Activated naive CD8-positive, alpha-beta T cell treated with anti-CD3 and anti-CD28 coated beads, Interleukin-2, amount 50 U/mL, for 16 hours (primary cell): ENCODE measurements around the gene EBI3.
A peak's percentile ranks its signal among the peaks of the same experiment; 100 is the strongest.
"Not testable (repeated sequence)": the region's sequence is repeated elsewhere in the genome, so short reads cannot be mapped to it uniquely, and the experiment has no call there.

Source experiments
- DNase-seq: peaks from one replicate; pipeline ENCODE4 v3.0.0-alpha.2; 2020; ENCODE audit warnings: low read depth, low spot score

EBI3 gene

DNA sequence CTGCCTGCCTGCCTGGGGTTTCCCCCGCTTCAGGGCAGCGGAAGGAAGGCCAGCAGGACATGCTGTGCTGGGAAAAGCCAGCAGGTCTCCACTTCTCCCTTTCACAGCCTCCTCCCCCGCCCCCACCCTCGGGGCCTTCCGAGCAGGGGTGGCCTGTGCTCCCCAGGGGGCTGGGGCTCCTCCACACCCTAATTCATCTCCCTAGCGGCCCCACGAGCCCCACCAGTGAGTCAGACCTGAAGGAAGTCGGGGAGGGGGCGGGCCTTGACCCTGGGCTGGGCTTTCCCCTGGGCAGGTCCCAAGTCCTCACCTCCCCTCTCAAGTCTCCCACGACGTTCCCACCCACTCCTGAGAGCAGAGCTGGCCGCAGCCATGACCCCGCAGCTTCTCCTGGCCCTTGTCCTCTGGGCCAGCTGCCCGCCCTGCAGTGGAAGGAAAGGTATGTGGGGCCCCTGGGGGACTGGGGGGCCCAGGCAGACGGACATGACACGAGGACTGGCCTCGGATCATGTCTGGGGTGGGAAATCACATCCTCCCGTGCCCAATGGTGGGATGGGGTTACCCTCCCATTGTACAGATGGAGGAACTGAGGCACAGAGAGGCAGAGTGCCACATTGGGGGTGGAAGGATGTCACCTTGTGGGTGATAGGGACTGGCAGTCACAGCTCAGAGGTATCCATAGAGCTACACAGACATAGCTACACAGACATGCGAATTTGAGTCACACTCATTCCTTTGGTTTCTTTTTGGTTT is at the start of gene EBI3:
TSS of gene EBI3 (plus strand) at position 345 of the 753 bp plus-strand sequence. CDS start at position 373, 28 bp downstream.
- DNase-seq: no peak

- no peak for DNase-seq
Measured at GRCh38 chr19:4181053-4181508, 48.2 kb upstream of the EBI3 start.

DNA sequence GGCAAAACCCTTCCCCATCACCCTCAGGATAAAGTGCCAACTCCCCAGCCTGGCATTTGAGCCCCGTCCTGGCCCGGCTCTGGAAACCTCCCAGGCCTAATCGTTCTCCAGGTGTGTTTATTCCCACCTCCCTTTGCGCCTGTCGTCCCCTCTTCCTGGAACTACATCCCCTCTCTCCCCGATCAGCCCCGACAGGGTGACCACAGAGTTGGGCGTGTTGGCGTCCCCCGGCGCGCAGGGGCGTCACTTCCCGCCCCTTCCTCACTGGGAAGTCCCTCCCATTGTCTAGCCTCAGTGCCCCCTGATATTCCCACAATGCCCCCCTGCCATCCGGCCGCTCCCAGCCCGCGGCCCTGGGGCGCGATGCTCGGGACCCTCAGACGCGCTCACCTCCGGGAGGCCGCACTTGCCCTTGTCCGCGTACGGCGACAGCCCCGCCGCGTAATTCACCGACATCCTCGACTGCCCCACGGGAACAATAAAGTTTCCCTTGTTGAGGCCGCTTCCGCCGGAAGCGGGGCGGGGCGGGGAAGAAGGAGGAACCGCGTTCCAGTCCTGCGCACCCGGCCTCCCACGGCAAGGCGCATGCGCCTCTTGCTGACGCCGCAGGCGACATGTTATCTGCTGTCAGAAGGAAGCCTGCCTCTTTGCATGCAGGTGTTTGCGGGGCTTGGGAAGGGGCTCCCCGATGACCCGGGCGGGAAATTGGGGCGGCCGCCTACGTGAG is 47.1 kb upstream of the EBI3 start, which contains the start of the genes ANKRD24 and SIRT6:
TSS of gene ANKRD24 (plus strand) at position 606 of the 727 bp plus-strand sequence. CDS start 3,737 bp downstream, outside the sequence.
TSS of gene SIRT6 (minus strand) at position 480 of the 727 bp plus-strand sequence. CDS start at position 456, 24 bp downstream.
- peak; percentile 92 for DNase-seq

DNA sequence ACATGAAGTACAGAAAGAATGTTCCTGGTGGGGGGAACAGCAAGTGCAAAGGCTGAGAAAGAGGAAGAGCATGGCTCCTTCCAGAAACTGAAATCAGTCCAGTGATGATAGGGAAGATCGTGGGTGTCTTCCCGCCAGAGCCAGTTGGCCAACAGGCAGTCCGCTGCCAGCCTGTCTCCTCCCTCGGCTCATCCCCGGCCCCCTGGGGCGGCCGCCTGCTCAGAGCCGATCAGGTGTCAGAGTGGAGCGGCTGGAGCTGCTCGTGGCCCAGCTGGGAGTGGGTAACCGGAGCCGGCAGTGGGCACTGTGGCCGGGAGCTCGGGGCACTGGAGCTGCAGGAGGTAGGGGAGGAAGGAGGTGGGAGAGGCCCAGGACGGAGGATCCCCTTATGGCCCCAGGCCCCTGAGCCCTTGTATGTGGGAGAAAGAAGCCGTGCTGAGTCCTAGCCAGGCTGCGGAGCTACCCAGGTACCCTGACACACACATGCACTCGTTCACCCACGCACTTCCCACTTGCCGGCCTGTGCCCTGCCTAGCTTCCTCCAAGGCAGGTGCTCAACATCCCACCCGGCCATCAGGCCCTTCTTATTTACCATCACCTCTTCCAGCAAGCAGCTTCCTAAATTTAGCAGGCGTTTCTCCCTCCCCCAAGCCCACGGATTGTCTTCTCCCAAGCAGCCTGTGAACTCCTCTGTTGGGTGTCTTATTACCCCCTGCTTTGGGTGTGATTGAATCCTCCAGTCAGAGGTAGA is 45.2 kb upstream of the EBI3 start:
- DNase-seq: no peak

GRCh38 chr19:4184718-4185352 is 44.5 kb upstream of the EBI3 start:
- no peak for DNase-seq

GRCh38 chr19:4185413-4186086 is 43.8 kb upstream of the EBI3 start:
- no peak for DNase-seq

DNA sequence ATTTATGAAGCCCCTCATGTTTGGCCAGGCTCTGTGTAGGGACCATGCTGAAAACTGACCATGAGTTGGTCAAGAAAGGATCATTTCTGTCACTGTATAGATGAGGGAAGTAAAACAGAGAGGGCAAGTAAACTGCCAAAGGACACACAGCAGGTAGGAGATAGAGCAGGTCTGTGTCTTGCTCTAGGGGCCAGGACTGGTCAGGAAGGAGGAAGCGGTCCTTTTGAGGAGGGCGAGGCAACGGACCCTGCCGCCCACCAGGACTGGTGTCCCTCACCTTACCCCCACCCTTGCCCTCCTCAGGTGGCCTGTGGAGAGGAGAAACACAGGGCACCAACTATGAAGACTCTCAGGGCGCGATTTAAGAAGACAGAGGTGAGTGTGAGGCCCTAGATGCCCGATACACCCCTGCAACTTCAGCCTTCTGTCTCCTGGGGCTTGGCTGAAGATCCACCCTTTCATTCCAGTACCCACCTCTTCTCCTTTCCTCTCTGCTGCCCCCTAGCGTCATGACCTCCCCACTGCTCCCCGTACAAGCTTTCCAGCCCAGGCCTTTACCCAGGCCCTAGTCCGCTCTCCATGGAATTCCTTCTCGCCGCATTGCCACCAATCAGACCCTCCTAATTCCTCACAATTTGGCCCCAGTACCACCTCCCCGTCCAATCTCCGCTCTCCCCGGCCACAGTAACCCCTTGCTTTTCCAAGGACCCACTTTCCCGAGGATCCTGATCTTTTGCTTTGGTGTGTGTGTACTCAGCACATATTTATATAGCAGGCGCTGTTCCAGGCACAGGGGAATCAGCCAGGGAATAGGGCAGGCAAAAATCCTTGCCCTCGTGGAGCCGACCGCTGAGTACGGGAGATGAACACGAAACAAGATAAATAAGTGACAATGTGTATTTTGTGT is 43.0 kb upstream of the EBI3 start:
- DNase-seq: peak; percentile 64

DNA sequence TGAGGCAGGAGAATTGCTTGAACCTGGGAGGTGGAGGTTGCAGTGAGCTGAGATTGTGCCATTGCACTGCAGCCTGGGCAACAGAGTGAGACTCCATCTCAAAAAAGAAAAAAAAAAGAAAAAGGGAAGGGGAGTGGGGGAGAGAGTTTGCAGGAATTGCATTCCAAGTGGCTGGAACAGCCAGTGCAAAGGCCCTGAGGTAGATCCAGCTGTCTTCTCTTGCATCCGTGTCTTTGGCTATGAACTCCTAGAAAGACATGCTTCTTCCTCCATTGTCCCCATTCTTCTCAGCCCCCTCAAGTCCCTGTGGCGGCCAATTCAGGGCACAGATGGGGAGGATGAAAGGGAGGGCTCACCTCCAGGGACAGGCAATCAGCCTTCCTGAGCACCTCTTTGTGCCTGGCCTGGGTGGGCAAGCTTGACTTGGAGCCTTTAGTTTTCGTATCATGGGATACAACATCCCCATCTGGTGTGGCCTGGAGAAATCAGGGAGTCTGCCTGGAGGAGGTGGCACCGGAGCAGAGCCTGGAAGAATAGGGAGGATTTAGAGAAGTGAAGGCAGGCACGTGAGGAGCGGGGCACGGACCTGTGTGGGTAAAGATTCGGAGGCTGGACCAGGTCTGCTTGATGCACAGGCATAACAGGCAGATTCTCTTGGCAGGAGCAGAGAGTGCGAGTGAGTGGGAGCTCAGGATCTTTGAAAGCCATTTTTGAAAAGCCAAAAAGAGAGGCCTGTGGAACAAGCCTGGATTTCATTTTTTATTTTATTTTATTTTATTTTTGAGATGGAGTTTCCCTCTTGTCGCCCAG is 41.8 kb upstream of the EBI3 start:
- no peak for DNase-seq

DNA sequence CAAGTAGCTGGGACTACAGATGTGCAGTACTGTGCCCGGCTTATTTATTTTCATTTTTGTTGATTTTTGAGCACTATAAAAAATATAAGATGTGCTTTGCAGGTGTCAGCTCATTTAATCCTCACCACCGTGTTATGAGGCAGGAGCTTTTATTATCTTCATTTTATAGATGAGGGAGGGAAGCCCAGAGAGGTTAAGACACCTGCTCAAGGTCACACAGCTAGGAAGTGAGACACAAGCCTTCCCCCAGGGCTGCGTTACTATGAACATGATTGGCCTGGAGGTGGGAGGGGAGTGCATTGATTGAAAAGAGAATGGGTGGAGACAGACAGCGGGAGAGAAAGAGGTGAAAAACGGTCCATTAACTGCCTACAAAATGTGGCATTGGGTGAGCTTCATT is 39.7 kb upstream of the EBI3 start:
- no peak for DNase-seq

GRCh38 chr19:4192537-4192936 is 36.8 kb upstream of the EBI3 start:
- not testable (repeated sequence) for DNase-seq

DNA sequence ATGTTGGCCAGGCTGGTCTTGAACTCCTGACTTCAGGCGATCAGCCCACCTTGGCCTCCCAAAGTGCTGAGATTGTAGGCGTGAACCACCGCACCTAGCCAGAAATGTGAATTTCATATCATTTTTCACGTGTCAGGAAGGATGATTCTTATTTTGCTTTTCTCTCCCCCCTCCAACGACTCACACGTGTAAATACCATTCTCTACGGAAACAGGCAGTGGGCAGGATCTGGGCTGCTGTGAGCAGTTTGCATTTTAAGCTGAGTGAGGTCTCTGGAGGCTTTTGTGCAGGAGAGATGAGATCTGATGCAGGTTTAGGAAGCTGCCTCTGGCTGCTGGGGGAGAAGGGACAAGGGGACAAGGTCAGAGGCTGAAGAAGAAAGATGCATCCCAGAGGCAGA is 35.0 kb upstream of the EBI3 start:
- DNase-seq: no peak

GRCh38 chr19:4196009-4196408 is 33.3 kb upstream of the EBI3 start:
- DNase-seq: no peak

DNA sequence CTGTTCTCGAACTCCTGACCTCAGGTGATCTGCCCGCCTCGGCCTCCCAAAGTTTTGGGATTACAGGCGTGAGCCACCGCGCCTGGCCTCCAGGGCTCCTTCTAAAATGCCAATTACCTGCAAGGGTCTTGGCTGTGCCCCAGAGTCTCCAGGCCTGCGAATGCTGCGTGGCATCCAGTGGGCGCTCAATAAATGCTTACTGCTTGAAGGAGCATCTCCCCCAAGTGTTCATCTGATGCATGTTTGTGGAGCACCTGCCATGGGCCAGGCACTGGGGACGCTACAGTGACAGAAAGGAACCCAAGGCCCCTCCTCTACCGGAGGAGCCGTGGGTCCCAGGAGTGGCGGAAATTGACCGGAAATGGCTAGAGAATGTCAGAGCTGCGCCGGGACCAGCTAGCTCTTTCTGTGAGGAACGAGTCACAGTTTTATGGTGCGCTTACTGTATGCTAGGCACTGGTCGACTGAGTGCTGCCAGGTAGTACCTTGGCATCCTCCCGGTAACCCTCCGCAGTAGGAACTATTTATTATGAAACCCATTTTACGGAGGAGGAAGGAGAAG is 32.7 kb upstream of the EBI3 start:
- no peak for DNase-seq

DNA sequence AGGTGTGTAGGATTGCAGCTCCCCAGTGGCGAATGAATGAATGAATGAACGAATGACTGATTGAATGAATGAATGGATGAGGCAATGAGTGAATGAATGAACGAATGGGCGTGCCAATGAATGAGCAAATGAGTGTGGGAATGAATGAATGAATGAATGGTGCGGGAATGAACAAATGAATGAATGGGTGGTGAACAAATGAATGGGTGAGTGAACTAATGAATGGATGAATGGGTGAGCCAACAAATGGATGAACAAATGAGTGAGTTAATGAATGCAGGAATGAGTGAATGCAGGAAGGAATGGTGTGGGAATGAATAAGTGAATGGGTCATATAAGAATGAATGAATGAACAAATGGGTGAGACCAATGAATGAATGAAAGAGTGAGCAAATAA is 32.1 kb upstream of the EBI3 start:
- DNase-seq: no peak

GRCh38 chr19:4197625-4198466 is 31.5 kb upstream of the EBI3 start:
- no peak for DNase-seq

GRCh38 chr19:4198467-4199126 is 30.7 kb upstream of the EBI3 start:
- DNase-seq: no peak

GRCh38 chr19:4199699-4200293 is 29.5 kb upstream of the EBI3 start:
- DNase-seq: no peak
